Measurements from ENCODE around the gene TTC1. TPM values are rescaled to one million over a fixed set of nuclear protein-coding genes. Genes with fewer than 3 reads are reported as not detected.
A peak's percentile ranks its signal among the peaks of the same experiment; 100 is the strongest.

Gene TTC1
- total and polyA plus RNA-seq, 2 of the 8 experiments (the other 6 are each of a cell fraction or from before 2014, with no cell fraction given), result 25.1 to 63.9 TPM

- peak overlapping the region; percentile 72; the same call in 1 of the 2 replicates for H4K8ac ChIP-seq (ENCODE audit: extremely low read depth, insufficient read depth, low read length)
- no peak overlapping the region for H3K56ac ChIP-seq (replicated peaks; ENCODE audit: insufficient read length, low read depth, low read length)
- H3K79me1 ChIP-seq (ENCODE audit: low read depth, low read length), result no peaks in the 10 kb centered on the region
- no peak overlapping the region for H3K14ac ChIP-seq (ENCODE audit: insufficient read length)
- no peak overlapping the region for H4K5ac ChIP-seq (ENCODE audit: insufficient read length, low read depth, low read length)
- peak overlapping the region; percentile 72 for H4K91ac ChIP-seq (replicated peaks; ENCODE audit: insufficient read length, low read length)
- peak overlapping the region; percentile 22; the same call in 1 of the 2 replicates for H2AFZ ChIP-seq (ENCODE audit: low read length)
- H2BK120ac ChIP-seq (replicated peaks; ENCODE audit: low read depth, low read length), result no peak overlapping the region
- no peaks in the 10 kb centered on the region for H4K20me1 ChIP-seq (replicated peaks in 1 of 2; ENCODE audit: control insufficient read depth in 1 of 2, insufficient read depth in 2 of 2, low read length in 2 of 2)
- no peak overlapping the region for H2BK5ac ChIP-seq (ENCODE audit: low read depth, low read length)
- H3K23me2 ChIP-seq (ENCODE audit: low read depth, low read length), result peaks cover 13% of the 10 kb centered on the region; the same call in 1 of the 2 replicates
- 0 out of 2 replicates have a peak overlapping the region, but pooled peaks have one; percentile 16 for H3K18ac ChIP-seq (ENCODE audit: extremely low read depth, low read length)
- peak overlapping the region; percentile 57 to 82 for H3K4me2 ChIP-seq (ENCODE audit: insufficient read depth in 1 of 2, low read depth in 2 of 2, low read length in 2 of 2)
- FAIRE-seq, result no peak
- ChIA-PET CTCF (ENCODE audit: partially characterized antibody) (interaction anchor here (0.9 to 2.7 kb wide), 8 partner anchors 14 to 531 kb away, joined by 3 to 13 read pairs (median 5); no protein-coding TSS in a partner anchor), POLR2A (ENCODE audit: partially characterized antibody) (interaction anchor here (1.1 kb wide), 2 partner anchors 14 kb away, joined by 3 to 4 read pairs; no protein-coding TSS in a partner anchor)
- H3K9ac ChIP-seq (replicated peaks in 1 of 4; ENCODE audit: extremely low read depth in 1 of 4, low read depth in 3 of 4, low read length in 3 of 4), result no peak overlapping the region
- H2AK5ac ChIP-seq (ENCODE audit: low read depth, low read length), result no peak overlapping the region
- H3K27me3 ChIP-seq (replicated peaks in 1 of 4; ENCODE audit: control insufficient read depth in 3 of 4, extremely low read depth in 1 of 4, insufficient read depth in 3 of 4, low read length in 3 of 4), result peaks cover 26 to 41% (median 38%) of the 10 kb centered on the region in 4 experiments
- H3K9me3 ChIP-seq (ENCODE audit: insufficient read depth in 2 of 2, low read depth in 1 of 2, low read length in 1 of 2), result no peaks in the 10 kb centered on the region
- DNase-seq (ENCODE audit: low read depth in 1 of 2, low spot score in 2 of 2), result peak in 1 of 2 experiments; percentile 57
- H2BK15ac ChIP-seq (ENCODE audit: low read length), result peak overlapping the region; percentile 8; the same call in 1 of the 2 replicates
- H3K36me3 ChIP-seq (ENCODE audit: control insufficient read depth in 2 of 4, insufficient read depth in 4 of 4, low read length in 3 of 4), result no peaks in the 10 kb centered on the region
- no peaks in the 10 kb centered on the region for H3K79me2 ChIP-seq (ENCODE audit: control insufficient read depth in 1 of 2, insufficient read depth in 2 of 2, low read length in 2 of 2)
- peak overlapping the region; percentile 18 to 62 (median 27); a peak in 5 of 8 replicates for H3K4me3 ChIP-seq (ENCODE audit: extremely low read depth in 1 of 4, insufficient read depth in 2 of 4, low read depth in 3 of 4, low read length in 4 of 4)
- 54% methylated on average over 40 of the region's 50 CpGs; no CpG with 5 or more reads in 1 of the 2 experiments for WGBS, 2 experiments (ENCODE audit: extremely low coverage in 1 of 2, insufficient coverage in 1 of 2, insufficient read length in 1 of 2, insufficient replicate concordance in 2 of 2, low coverage in 1 of 2, low lambda C conversion rate in 2 of 2, missing lambda C conversion rate in 1 of 2)
- H3K4ac ChIP-seq (replicated peaks; ENCODE audit: insufficient read length, low read depth, low read length), result peak overlapping the region; percentile 75
- H2BK12ac ChIP-seq (ENCODE audit: low read depth, low read length), result peak overlapping the region; percentile 84; the same call in 1 of the 2 replicates
- H2BK20ac ChIP-seq (ENCODE audit: low read length), result no peak overlapping the region
- H3K23ac ChIP-seq (ENCODE audit: insufficient read length), result no peak overlapping the region
- no peak overlapping the region for H3K27ac ChIP-seq (ENCODE audit: low read depth, low read length)
- peaks cover 0 to 4% (median 2%) of the 10 kb centered on the region in 4 experiments; a peak in 2 of 7 replicates for H3K4me1 ChIP-seq (replicated peaks in 1 of 4; ENCODE audit: control insufficient read depth in 3 of 4, insufficient read depth in 4 of 4, low read length in 3 of 4)
- TF ChIP-seq CTBP2 (IDR thresholded peaks at IDR 0.05; ENCODE audit: borderline replicate concordance, insufficient read depth, insufficient read length, low read length) (no peak), E2F6 (IDR thresholded peaks at IDR 0.05) (peak; percentile 83; the same call in 1 of the 2 replicates), RXRA (IDR thresholded peaks at IDR 0.05; ENCODE audit: insufficient read depth, low read depth, low read length) (no peak), KDM4A (IDR thresholded peaks at IDR 0.05; ENCODE audit: low read depth, low read length, severe bottlenecking) (no peak), SUZ12 (IDR thresholded peaks at IDR 0.05; ENCODE audit: low read length) (peak; percentile 51; the same call in 1 of the 2 replicates), GABPA (IDR thresholded peaks at IDR 0.05; ENCODE audit: borderline replicate concordance, insufficient read depth, low read length) (no peak), SP2 (IDR thresholded peaks at IDR 0.05; ENCODE audit: low read length) (no peak), KDM5A (IDR thresholded peaks at IDR 0.05; ENCODE audit: low read length) (no peak), POLR2A (IDR thresholded peaks at IDR 0.05; ENCODE audit: control extremely low read depth in 1 of 2, low read depth in 2 of 2, low read length in 2 of 2) (no peak), JUN (IDR thresholded peaks at IDR 0.05; ENCODE audit: low read depth, low read length) (no peak)
Measured at GRCh38 chr5:159972538-159973362, 36.2 kb upstream of the TTC1 start.

Data from H1 (cell line).